AG08395 (cell line): Measurements from ENCODE around the gene VMP1.
"Not testable (repeated sequence)": the region's sequence is repeated elsewhere in the genome, so short reads cannot be mapped to it uniquely, and the experiment has no call there.

Experiments used
- DNase-seq: peaks from one replicate; pipeline ENCODE4 v3.0.0; 2012; ENCODE audit warnings: mixed read lengths, low spot score

The VMP1 gene

GRCh38 chr17:59779521-59779920 is 72.1 kb downstream of the VMP1 start:
- DNase-seq, result no peak

DNA sequence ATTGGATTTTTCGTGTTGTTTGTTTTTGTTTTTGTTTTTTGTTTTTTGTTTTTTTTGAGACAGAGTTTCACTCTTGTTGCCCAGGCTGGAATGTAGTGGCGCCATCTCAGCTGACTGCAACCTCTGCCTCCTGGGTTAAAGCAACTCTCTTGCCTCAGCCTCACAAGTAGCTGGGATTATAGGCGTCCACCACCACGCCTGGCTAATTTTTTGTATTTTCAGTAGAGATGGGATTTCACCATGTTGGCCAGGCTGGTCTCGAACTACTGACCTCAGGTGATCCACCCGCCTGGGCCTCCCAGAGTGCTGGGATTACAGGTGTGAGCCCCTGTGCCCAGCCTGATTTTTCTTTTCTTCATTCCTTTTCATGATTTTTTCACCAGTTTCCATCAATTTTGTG is 73.1 kb downstream of the VMP1 start:
- DNase-seq, result not testable (repeated sequence)

GRCh38 chr17:59783221-59784047 is 76.0 kb downstream of the VMP1 start:
- DNase-seq, result peak; percentile 28

- no peak for DNase-seq
Measured at GRCh38 chr17:59785091-59785799, 77.8 kb downstream of the VMP1 start.

DNA sequence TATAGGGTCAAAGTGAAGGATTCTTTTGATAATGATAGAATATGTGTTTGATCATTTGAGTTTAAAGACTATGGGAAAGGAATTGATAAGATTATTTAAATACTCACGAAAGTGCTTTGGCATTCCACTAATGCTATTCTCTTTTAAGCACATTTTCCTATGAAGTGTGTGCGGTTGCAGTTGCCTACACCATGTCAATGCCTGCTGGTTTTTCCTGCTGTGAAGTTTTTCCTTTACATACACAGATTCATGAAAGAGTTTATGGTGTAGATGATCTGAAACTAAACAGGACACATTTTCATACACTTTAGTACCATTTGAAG is 78.7 kb downstream of the VMP1 start:
- DNase-seq, result no peak

DNA sequence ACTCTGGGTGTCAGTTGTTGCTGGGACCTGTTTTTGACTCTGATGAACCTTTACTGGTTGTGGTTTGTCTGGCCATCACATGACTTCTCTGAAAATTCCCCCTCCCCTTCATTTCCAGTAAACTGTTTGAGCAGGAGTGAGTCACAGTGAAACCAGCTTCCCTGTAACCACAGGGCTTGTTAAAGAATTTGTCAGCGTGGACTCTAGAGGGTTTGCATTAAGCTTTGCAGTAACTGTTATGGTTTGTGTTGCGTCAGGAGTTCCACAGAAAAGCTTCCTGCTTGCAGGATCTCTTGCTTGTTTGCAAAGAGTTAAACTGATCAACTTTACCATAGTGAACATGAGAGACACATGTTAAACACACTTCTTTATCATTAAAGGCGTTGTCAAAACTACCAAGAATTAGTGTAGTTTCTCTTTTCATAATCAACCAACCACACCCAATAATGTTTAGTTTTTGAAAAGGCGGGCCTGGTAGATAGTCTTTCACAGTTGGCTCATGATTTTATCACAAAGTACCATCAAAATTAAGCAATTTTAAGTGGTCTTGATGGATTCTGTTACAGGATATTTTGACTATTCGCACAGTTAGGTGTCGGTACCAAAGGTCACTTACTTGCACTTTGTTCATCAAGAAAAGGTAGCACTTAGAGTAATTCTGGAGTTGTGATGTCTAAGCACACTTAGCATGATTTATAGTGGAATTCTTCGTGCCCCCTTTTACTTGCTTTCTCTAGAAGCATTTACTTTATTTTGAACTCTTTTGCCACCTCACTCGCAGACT is 79.3 kb downstream of the VMP1 start:
- peak; percentile 86 for DNase-seq

DNA sequence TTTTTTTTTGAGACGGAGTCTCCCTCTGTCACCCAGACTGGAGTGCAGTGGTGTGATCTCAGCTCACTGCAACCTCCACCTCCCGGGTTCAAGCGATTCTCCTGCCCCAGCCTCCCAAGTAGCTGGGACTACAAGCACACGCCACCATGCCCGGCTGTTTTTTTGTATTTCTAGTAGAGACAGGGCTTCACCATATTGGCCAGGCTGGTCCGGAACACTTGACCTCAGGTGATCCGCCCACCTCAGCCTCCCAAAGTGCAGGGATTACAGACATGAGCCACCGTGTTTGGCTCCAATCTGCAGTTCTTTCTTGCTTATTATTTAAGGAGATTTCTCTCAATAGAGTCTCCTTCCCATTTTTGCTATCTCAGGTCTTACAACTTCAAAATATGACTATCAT is 82.4 kb downstream of the VMP1 start:
- DNase-seq, result not testable (repeated sequence)

- DNase-seq, result not testable (repeated sequence)
Measured at GRCh38 chr17:59790418-59790817, 83.0 kb downstream of the VMP1 start.

DNA sequence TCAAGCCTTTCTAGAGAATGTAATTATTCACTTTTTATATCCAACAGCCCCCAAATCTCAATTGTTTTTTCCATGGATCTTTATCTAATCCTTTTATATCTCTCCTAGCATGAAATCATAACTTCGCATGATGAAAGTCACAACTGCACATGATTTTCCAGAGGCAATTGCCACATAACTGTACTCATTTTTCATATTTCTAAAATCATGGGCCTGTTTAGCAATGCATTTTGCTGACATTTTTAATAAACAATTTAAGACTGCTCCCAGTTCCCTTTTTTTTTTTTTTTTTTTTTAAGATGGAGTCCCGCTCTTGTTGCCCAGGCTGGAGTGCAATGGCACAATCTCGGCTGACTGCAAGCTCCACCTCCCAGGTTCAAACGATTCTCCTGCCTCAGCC is 83.5 kb downstream of the VMP1 start:
- DNase-seq, result no peak

DNA sequence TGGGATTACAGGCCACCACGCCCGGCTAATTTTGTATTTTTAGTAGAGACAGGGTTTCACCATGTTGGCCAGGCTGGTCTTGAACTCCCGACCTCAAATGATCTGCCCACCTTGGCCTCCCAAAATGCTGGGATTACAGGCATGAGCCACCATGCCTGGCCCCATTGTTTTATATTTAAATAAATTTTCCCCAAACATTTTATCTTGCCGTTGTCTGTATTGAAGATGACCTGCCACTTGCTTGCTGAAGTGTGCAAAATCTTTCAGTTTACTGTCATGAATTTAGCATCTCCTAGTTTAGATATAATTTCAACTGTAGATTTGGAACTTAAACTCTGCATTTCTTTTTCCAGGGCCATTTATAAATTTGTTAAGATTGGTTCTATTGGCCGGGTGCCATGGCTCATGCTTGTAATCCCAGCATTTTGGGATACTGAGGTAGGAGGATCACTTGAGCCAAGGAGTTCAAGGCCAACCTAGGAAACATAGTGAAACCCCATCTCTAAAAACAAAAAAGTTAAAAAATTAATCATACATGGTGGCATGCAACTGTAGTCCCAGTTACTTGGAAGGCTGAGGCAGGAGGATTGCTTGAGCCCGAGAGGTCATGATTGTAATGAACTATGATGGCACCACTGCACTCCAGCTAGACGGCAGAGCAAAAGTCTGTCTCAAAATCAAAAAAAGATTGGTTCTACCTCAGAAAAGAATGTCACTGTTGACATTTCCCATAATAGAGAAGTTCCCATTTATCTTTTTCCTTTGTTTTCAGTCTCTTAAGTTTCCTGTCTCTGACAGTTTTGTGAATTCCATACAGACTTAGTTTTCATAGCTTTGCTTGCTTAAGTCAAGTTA is 84.4 kb downstream of the VMP1 start:
- DNase-seq, result no peak

GRCh38 chr17:59792458-59792823 is 85.0 kb downstream of the VMP1 start:
- DNase-seq, result not testable (repeated sequence)

GRCh38 chr17:59793205-59793604 is 85.8 kb downstream of the VMP1 start:
- no peak for DNase-seq

DNA sequence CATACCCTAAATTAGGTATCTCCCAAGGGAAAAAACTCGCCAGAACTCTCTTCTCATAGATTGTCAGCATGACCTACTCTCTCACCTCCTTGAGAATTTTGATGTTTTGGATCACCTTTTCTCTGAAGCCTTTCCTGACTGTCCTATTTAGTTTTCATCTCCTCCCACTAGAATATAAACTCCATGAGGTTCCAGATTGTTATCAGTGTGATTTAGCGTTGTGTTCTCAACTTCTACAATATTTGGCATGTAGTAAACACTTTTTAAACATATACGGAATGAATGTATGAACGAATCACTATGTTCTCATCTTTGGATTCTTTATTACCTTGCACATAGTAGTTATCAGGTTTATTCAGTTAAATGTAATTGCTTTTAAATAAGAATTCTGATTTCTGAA is 88.7 kb downstream of the VMP1 start:
- no peak for DNase-seq

DNA sequence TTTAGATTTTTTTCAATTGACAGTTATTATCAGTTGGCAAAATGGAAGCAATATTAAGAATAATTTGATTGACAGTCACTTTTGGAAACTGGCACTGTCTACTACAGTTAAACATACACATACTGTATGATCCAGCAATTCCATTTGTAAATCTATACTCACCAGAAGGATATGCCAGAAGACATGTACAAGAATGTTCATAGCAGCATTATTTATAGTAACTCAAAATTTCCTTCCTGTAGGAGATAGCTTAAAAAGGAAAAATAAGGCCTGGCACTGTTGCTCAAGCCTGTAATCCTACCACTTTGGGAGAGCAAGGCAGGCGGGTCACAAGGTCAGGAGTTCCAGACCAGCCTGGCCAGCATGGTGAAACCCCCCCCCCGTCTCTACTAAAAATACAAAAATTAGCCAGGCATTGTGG is 89.3 kb downstream of the VMP1 start:
- no peak for DNase-seq

GRCh38 chr17:59798111-59798510 is 90.7 kb downstream of the VMP1 start:
- DNase-seq, result no peak

- DNase-seq, result no peak
Measured at GRCh38 chr17:59800530-59800942, 93.1 kb downstream of the VMP1 start.

- DNase-seq, result no peak
Measured at GRCh38 chr17:59802160-59802559, 94.7 kb downstream of the VMP1 start.

DNA sequence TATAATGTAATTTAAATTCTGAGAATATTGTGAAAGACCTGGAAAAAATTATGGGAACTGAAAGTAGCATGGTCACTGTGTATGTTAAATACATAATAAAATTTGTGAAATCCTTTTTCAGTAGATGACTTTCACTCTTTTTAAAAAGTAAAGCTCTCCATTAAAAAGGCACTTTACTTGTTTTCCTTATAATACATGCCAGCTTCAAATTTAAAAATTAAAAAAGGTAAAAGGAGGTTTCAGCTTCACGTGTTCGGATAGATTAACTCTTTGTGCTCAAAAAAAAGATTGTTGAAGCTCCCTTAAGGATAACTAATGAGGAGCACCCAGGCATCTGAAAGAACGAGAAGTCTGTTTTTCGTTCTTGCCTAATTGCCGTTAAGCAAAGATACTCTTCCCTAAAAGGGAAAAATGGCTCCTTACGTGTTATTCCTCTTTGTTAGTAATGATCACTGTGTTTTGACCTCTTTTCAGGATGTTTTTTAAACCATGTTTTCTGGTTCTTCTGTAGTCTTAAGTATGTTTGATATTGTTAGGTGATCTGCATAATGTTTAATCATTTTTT is 97.5 kb downstream of the VMP1 start:
- no peak for DNase-seq

GRCh38 chr17:59806322-59806721 is 98.9 kb downstream of the VMP1 start:
- not testable (repeated sequence) for DNase-seq

GRCh38 chr17:59807892-59808509 is 100.5 kb downstream of the VMP1 start:
- peak; percentile 47 for DNase-seq

DNA sequence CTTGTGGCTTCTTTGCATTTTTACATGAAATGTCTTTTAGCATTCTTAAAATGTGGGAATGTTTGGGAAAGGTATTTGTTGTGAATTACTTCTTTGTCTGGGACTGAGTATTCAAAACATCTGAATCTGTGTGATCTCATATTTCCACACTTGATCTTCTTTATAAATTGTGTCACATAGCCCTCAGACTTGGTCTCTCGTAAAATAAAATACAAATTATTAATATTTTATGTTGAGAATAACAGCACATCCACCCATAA is 103.4 kb downstream of the VMP1 start:
- peak; percentile 22 for DNase-seq
